ENCODE measurements around the gene WEE1.

The WEE1 gene

DNA sequence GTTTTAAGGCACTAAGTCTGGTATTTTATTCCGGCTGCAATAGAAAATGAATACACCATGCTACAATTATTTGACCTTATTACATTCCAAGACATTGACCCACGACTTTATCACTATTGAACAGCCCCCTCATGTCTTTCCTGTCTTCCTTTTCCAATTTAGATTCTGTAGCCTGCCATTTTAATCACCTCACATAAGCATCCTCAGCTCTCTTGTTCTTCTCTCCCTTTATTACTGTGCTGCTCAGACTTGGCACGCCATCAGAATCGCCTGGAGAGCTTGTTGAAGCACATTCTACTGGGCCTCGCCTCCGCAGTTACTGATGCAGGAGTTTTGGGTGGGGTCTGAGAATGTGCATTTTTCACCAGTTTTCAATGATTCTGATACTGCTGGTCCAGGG, 51.7 kb downstream of the WEE1 start:
- no peak for DNase-seq

DNA sequence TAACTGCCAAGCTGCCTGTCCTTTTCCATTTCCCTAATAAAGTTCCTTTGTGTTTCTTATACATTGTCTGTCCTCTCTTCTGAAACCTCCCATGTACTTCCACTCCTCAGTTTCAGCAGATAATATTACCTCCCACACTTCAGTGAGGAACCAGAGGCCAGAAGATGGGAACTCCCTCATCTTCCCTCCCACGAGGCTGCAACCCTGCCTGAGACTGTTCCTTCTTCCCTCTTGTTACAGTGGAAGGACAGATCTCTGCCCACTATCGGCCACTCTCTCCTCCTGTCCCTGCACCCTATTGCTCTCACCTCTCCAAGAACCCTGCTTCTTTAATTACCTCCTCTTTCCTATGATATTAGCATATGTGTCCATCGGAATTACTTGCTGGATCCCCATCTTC, 52.3 kb downstream of the WEE1 start:
- DNase-seq: no peak

DNA sequence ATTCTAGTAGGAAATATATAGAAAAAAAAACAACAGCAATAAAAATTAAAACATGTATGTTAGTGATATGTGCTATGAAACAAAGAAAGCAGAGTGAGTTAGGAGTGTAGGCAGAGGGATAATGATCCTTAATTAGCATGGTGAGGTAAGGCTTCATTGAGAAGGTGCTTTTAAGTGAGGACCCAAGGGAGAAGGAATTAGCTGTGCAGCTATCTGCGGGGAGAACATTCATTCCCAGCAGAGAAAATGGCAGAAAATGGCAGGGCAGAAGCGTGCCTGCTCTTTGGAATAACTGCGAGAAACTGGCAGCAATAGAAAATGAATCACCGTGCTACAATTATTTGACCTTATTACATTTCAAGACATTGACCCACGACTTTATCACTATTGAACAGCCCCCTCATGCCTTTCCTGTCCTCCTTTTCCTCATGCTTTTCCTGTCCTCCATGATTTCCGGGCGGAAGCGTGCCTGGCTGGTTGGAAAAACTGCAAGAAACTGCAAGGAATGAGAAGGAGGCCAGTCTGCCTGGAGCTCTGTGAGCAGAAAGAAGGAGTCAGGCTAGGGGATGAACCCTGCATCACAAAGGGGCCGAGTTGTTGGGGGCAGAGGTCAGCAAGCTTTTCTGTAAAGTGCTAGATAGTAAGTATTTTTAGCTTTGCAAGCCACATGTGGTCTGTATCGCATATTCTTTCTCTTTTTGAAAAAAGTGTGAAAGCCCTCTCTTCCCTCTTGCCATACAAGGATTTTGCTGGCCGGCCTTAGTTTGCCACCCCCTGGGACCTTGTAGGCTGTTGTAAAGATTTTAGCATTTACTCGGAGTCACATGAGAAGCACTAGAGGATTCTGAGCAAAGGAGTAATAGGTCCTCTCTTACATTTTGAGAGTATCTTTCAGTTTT, 53.3 kb downstream of the WEE1 start:
- no peak for DNase-seq

DNA sequence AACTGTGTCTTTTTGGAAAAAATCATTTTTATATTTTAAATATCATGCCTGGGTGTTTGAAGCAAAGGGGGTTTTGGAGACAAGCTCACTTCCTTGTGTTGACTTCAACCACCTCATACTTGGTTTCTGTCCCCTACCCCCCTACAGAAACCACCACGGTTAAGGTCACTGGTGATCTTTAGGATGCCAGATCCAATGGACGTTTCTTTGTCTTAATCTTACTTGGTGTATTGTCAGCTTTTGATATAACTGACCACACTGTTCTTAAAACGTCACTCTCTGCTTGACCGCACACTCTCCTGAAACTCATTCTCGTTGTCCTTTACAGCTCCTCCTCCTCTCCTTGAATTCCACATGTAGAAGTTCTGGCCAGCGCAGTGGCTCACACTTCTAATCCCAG, 55.6 kb downstream of the WEE1 start:
- DNase-seq: no peak

DNA sequence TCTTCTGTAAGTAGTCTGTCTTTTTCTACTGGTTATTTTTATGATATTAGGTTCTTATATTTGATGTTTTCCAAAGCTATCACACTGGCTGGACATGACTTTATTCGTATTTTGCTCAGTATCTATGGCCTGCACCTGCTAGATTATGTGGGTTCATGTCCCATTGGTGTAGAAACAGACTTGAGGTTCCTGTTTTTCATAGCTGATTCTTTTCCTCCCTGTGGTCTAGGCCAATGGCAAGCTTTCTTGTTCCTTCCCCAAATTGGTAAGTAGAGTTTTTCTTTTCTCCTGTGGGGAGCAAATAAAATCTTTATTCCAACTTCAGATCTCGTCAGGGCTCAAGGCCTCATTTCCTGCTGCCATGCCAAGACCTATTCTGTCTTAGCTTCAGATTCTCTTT, 60.2 kb downstream of the WEE1 start:
- DNase-seq: no peak

DNA sequence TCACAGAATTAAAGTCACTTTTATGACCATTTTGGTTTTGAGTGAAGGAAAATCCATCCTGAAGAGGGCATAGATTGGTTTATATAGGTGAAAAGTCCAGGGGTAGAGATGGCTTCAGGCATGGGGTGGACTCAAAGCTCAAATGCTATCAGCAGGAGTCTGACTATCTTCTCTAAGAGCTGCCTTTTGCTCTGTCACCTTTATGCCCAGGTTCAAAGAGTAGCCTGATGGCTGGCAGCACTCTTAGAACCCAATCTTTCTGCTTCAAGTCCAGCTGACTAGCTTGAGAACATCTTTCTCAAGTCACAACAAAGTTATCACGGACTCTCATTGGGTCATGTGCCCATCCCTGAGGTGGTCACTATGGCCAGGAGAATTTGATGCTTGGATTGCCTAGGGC, 63.2 kb downstream of the WEE1 start:
- no peak for DNase-seq

DNA sequence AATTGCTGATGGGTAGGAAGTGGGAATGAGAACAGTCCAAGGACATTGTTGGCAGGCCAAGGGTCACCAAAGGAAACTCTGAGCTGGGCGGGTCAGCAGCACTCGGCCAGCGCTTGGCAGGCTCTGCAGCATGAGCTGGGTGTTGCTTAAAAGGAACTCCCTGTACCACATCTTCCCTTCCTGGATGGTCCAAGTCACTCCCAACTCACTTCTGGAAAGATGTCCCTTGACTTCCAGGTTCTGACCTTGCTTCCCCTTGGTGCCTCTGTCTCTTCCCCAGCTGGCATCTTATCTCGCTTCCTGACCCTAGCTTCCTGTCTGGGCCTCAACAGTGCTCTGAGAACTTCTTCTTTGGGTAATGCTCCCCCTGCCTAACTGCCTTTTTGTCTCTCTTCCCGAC, 65.6 kb downstream of the WEE1 start:
- no peak for DNase-seq
